ENCODE data around the gene C1S.

The C1S gene

DNA sequence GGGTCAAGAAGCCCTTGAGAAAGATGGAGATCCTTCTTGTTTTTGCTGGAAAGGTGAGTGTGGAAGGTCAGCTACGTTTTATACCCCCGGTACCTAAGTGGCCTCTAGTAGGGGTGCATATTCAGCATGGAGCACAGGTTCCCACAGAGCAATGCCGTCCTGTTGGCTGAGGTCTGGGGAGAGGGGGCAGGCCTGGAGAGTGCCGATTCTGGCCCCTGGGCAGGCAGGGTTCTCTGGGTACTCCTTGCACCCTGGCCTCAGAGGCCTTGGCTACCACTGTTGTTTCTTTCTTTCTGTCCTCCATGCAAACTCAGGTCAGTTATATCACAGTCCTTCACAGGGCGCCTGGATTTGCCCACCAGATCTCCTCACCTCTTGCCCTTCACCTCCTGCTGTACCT is 59.6 kb downstream of the C1S start:
- no peaks in the 10 kb centered on the region for H3K36me3 ChIP-seq (replicated peaks)
- H3K4me3 ChIP-seq (ENCODE audit: low read depth, low read length) = no peak overlapping the region
- TF ChIP-seq, protein P1, sequence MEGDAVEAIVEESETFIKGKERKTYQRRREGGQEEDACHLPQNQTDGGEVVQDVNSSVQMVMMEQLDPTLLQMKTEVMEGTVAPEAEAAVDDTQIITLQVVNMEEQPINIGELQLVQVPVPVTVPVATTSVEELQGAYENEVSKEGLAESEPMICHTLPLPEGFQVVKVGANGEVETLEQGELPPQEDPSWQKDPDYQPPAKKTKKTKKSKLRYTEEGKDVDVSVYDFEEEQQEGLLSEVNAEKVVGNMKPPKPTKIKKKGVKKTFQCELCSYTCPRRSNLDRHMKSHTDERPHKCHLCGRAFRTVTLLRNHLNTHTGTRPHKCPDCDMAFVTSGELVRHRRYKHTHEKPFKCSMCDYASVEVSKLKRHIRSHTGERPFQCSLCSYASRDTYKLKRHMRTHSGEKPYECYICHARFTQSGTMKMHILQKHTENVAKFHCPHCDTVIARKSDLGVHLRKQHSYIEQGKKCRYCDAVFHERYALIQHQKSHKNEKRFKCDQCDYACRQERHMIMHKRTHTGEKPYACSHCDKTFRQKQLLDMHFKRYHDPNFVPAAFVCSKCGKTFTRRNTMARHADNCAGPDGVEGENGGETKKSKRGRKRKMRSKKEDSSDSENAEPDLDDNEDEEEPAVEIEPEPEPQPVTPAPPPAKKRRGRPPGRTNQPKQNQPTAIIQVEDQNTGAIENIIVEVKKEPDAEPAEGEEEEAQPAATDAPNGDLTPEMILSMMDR (IDR thresholded peaks at IDR 0.05; ENCODE audit: low read depth, low read length, missing control alignments) = no peak
- no peak overlapping the region for H3K27ac ChIP-seq
- no peaks in the 10 kb centered on the region for H3K27me3 ChIP-seq (replicated peaks)
- DNase-seq = no peak
- in situ Hi-C loops (cut with HindIII; ENCODE audit: low pct_ligation_motif_present, low sequenced_read_pairs) = no loop called here
